SU-DHL-6 (cell line): ENCODE data around the gene LARP4B.

Experiments
- H2AFZ ChIP-seq: fragments of 200-600 bp; sonication (generic); 2 replicates; pipeline ENCODE4 v1.6.1; 2014; ENCODE audit warnings: low read depth, mild to moderate bottlenecking, moderate library complexity, mixed read lengths, antibody characterized with exemption, low read length; ENCODE audit not compliant: severe bottlenecking
- H3F3A ChIP-seq: fragments of 200-600 bp; shearing (Covaris generic); 2 replicates; pipeline ENCODE4 v1.6.0; 2016; ENCODE audit warnings: antibody characterized with exemption, mild to moderate bottlenecking; ENCODE audit not compliant: insufficient read depth
- H3K27ac ChIP-seq: fragments of 200-600 bp; sonication (generic); 2 replicates; pipeline ENCODE4 v1.5.1; 2016; ENCODE audit warnings: low read depth, mild to moderate bottlenecking, low read length, moderate library complexity, mixed read lengths
- H3K27me3 ChIP-seq: fragments of 200-600 bp; sonication (generic), shearing (Covaris generic); 2 replicates; pipeline ENCODE4 v1.6.0; 2014; ENCODE audit warnings: mild to moderate bottlenecking, low read length
- H3K36me3 ChIP-seq: fragments of 200-600 bp; sonication (generic); 2 replicates; pipeline ENCODE4 v1.6.1; 2014; ENCODE audit warnings: mild to moderate bottlenecking, low read length, mixed read lengths
- H3K4me2 ChIP-seq: fragments of 300-600, 200-600 bp; shearing (Covaris generic), sonication (generic); 2 replicates; pipeline ENCODE4 v1.6.0; 2014; ENCODE audit warnings: low read length, low read depth, mild to moderate bottlenecking; ENCODE audit not compliant: poor library complexity, severe bottlenecking
- H3K4me3 ChIP-seq: fragments of 200-600 bp; sonication (generic); 2 replicates; pipeline ENCODE4 v1.5.1; 2014; ENCODE audit warnings: antibody characterized with exemption, low read length, mild to moderate bottlenecking, mixed read lengths; ENCODE audit not compliant: insufficient read depth, poor library complexity, severe bottlenecking
- H3K79me2 ChIP-seq: fragments of 200-600 bp; sonication (generic); 2 replicates; pipeline ENCODE4 v1.6.1; 2014; ENCODE audit warnings: mild to moderate bottlenecking, low read length, moderate library complexity; ENCODE audit not compliant: insufficient read depth
- H3K9ac ChIP-seq: fragments of 200-600 bp; sonication (generic); 2 replicates; pipeline ENCODE4 v1.7.0; 2014; ENCODE audit warnings: mild to moderate bottlenecking, low read length
- H3K9me2 ChIP-seq: fragments of 200-600 bp; sonication (generic); replicated peaks from 2 replicates; pipeline ENCODE4 v1.6.1; 2014; ENCODE audit warnings: low read length; ENCODE audit not compliant: insufficient read depth
- H3K9me3 ChIP-seq: fragments of 200-600 bp; sonication (generic); 2 replicates; pipeline ENCODE4 v1.6.1; 2014; ENCODE audit warnings: low read length, mixed read lengths; ENCODE audit not compliant: insufficient read depth
- H4K20me1 ChIP-seq: fragments of 200-600 bp; sonication (generic); 2 replicates; pipeline ENCODE4 v1.6.1; 2014; ENCODE audit warnings: low read depth, mild to moderate bottlenecking, antibody characterized with exemption, low read length, moderate library complexity, mixed read lengths
- CTCF ChIP-seq: fragments of 200-600 bp; sonication (generic); IDR thresholded peaks from one replicate; pipeline ENCODE4 v1.5.1; 2017; ENCODE audit warnings: antibody characterized with exemption, mild to moderate bottlenecking, low read length, moderate library complexity; ENCODE audit not compliant: insufficient read depth, poor library complexity, severe bottlenecking
- EZH2phosphoT487 ChIP-seq: fragments of 200-600 bp; sonication (generic), shearing (Covaris generic); conservative IDR thresholded peaks from 2 replicates; pipeline ENCODE4 v1.6.1; 2018; ENCODE audit warnings: mild to moderate bottlenecking, antibody characterized with exemption, low read length, moderate library complexity, mixed read lengths

The LARP4B gene

DNA sequence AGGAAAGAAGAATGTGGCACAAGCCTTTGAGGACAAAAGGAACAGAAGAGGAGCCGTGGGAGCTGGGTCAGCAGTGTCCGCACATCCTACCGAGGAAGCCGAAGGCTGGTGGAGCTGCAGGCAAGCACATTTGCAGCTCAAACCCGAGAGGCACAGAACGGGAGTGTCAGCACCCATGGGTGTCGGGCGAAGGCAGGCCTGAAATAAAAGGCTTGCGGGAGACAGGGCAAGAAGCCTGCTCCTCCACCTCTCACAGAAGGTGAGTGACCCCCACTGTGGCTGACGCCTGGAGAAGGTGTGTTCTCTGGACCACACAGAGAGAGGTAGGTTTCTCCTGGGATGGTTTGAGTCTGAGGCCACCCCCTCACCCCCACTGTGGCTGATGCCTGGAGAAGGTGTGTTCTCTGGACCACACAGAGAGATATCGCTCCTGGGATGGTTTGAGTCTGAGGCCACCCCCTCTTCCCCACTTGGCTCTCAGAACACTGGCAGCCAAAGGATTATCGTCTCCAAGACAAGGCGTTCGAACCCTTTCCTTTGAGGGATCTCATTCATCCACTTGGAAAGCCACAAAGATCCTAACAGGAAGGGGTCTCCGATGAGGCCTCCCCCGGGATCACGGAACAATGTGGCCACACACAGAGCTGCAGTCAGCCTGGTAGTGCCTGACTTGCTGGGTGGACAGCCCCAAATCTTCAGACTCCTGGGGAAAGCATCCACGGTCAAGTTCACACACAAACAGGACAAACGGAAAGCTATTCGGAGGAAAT lies 35.1 kb upstream of the LARP4B start:
- Histone ChIP-seq H3K9ac (no peak overlapping the region), H3F3A (no peaks in the 10 kb centered on the region), H3K79me2 (no peaks in the 10 kb centered on the region), H3K27ac (no peak overlapping the region), H3K9me2 (no peaks in the 10 kb centered on the region), H3K36me3 (no peaks in the 10 kb centered on the region), H3K4me2 (no peak overlapping the region), H3K4me3 (no peak overlapping the region), H2AFZ (no peak overlapping the region), H3K9me3 (no peaks in the 10 kb centered on the region), H4K20me1 (no peaks in the 10 kb centered on the region), H3K27me3 (no peaks in the 10 kb centered on the region)
- TF ChIP-seq CTCF, result no peak
- no peak for TF ChIP-seq EZH2phosphoT487

GRCh38 chr10:964988-965417 lies 33.5 kb upstream of the LARP4B start:
- Histone ChIP-seq H3F3A (no peaks in the 10 kb centered on the region), H3K4me2 (no peak overlapping the region), H3K4me3 (no peak overlapping the region), H3K36me3 (no peaks in the 10 kb centered on the region), H3K27ac (no peak overlapping the region), H3K9me3 (no peaks in the 10 kb centered on the region), H3K9me2 (no peaks in the 10 kb centered on the region), H4K20me1 (no peaks in the 10 kb centered on the region), H3K79me2 (no peaks in the 10 kb centered on the region), H3K9ac (no peak overlapping the region), H3K27me3 (no peaks in the 10 kb centered on the region), H2AFZ (no peak overlapping the region)
- TF ChIP-seq CTCF (no peak), EZH2phosphoT487 (no peak)

- H3K9me3 ChIP-seq, result no peaks in the 10 kb centered on the region
- H3K27me3 ChIP-seq, result no peaks in the 10 kb centered on the region
- H3K27ac ChIP-seq, result no peak overlapping the region
- no peaks in the 10 kb centered on the region for H3K36me3 ChIP-seq
- no peak overlapping the region for H3K4me2 ChIP-seq
- H2AFZ ChIP-seq, result no peak overlapping the region
- H3K9ac ChIP-seq, result no peak overlapping the region
- no peaks in the 10 kb centered on the region for H4K20me1 ChIP-seq
- no peaks in the 10 kb centered on the region for H3K9me2 ChIP-seq
- H3K79me2 ChIP-seq, result no peaks in the 10 kb centered on the region
- no peaks in the 10 kb centered on the region for H3F3A ChIP-seq
- H3K4me3 ChIP-seq, result no peak overlapping the region
- TF ChIP-seq CTCF (no peak), EZH2phosphoT487 (no peak)
Measured at GRCh38 chr10:964321-964987, 32.9 kb upstream of the LARP4B start.
